Neural cell (in vitro differentiated cells): ENCODE measurements around the gene BCL6. TPM values are rescaled to one million over a fixed set of nuclear protein-coding genes. Genes with fewer than 3 reads are reported as not detected.

Experiments
- H2AFZ ChIP-seq: fragments of 200-600, 300-800 bp; sonication (generic), shearing (Covaris generic); 2 replicates; pipeline ENCODE4 v1.6.0; 2014; ENCODE audit warnings: low read depth, mild to moderate bottlenecking, antibody characterized with exemption, low read length, moderate library complexity
- H3F3A ChIP-seq: fragments of 200-600 bp; shearing (Covaris generic); 2 replicates; pipeline ENCODE4 v1.6.1; 2016; ENCODE audit warnings: mild to moderate bottlenecking, moderate library complexity, mixed read lengths, antibody characterized with exemption, low read length; ENCODE audit not compliant: insufficient read depth, poor library complexity, severe bottlenecking
- H3K27ac ChIP-seq: fragments of 200-600, 300-800 bp; sonication (generic), shearing (Covaris generic); 2 replicates; pipeline ENCODE4 v1.5.1; 2014; ENCODE audit warnings: mild to moderate bottlenecking, low read length, moderate library complexity
- H3K27me3 ChIP-seq: fragments of 300-800, 200-600 bp; sonication (generic), shearing (Covaris generic); 2 replicates; pipeline ENCODE4 v1.6.0; 2014; ENCODE audit warnings: mild to moderate bottlenecking, low read depth, low read length, moderate library complexity; ENCODE audit not compliant: insufficient read depth
- H3K36me3 ChIP-seq: fragments of 300-800, 200-600 bp; sonication (generic), shearing (Covaris generic); 2 replicates; pipeline ENCODE4 v1.5.1; 2014; ENCODE audit warnings: mild to moderate bottlenecking, antibody characterized with exemption, low read length, moderate library complexity; ENCODE audit not compliant: insufficient read depth
- H3K4me2 ChIP-seq: fragments of 300-800, 200-600 bp; sonication (generic), shearing (Covaris generic); 2 replicates; pipeline ENCODE4 v1.6.0; 2014; ENCODE audit warnings: mild to moderate bottlenecking, low read length
- H3K4me3 ChIP-seq: fragments of 300-800, 200-600 bp; sonication (generic), shearing (Covaris generic); 2 replicates; pipeline ENCODE4 v1.5.1; 2014; ENCODE audit warnings: mild to moderate bottlenecking, low read length, moderate library complexity
- H3K79me2 ChIP-seq: fragments of 200-600 bp; shearing (Covaris generic); replicated peaks from 2 replicates; pipeline ENCODE4 v1.6.0; 2014; ENCODE audit warnings: mild to moderate bottlenecking, low read length, moderate library complexity; ENCODE audit not compliant: insufficient read depth
- H3K9ac ChIP-seq: fragments of 300-800, 200-600 bp; sonication (generic), shearing (Covaris generic); 2 replicates; pipeline ENCODE4 v1.6.1; 2016; ENCODE audit warnings: mild to moderate bottlenecking, low read length, mixed read lengths
- H3K9me2 ChIP-seq: fragments of 200-600 bp; shearing (Covaris generic); 2 replicates; pipeline ENCODE4 v1.6.1; 2016; ENCODE audit warnings: mild to moderate bottlenecking, low read length, mixed read lengths; ENCODE audit not compliant: insufficient read depth
- H3K9me3 ChIP-seq: fragments of 200-600, 300-800 bp; sonication (generic), shearing (Covaris generic); 2 replicates; pipeline ENCODE4 v1.6.1; 2016; ENCODE audit warnings: mild to moderate bottlenecking, mixed run types, low read length, moderate library complexity, mixed read lengths
- H4K20me1 ChIP-seq: fragments of 200-600 bp; shearing (Covaris generic); 2 replicates; pipeline ENCODE4 v1.6.1; 2016; ENCODE audit warnings: mild to moderate bottlenecking, mixed run types; ENCODE audit not compliant: insufficient read depth
- EP300 ChIP-seq: fragments of 450-650 bp; conservative IDR thresholded peaks from 2 replicates; pipeline ENCODE4 v1.6.1; 2014; ENCODE audit warnings: antibody characterized with exemption, mild to moderate bottlenecking, moderate library complexity; ENCODE audit not compliant: poor library complexity, severe bottlenecking
- EZH2 ChIP-seq: fragments of 200-600, 300-800 bp; shearing (Covaris generic), sonication (generic); IDR thresholded peaks from 2 replicates; pipeline ENCODE4 v1.6.1; 2014; ENCODE audit warnings: antibody characterized with exemption, low read length, borderline replicate concordance, mild to moderate bottlenecking; ENCODE audit not compliant: insufficient read depth, poor library complexity, severe bottlenecking
- MXI1 ChIP-seq: fragments of 450-650 bp; conservative IDR thresholded peaks from 2 replicates; pipeline ENCODE4 v1.6.1; 2014; ENCODE audit warnings: antibody characterized with exemption, mild to moderate bottlenecking; ENCODE audit not compliant: poor library complexity, severe bottlenecking
- POLR2AphosphoS5 ChIP-seq: IDR thresholded peaks from 2 replicates; pipeline ENCODE4 v1.6.1; 2012
- RAD21 ChIP-seq: fragments of 450-650 bp; conservative IDR thresholded peaks from 2 replicates; pipeline ENCODE4 v1.6.1; 2014; ENCODE audit warnings: antibody characterized with exemption, mild to moderate bottlenecking, moderate library complexity
- SMC3 ChIP-seq: fragments of 450-650 bp; conservative IDR thresholded peaks from 2 replicates; pipeline ENCODE4 v1.6.1; 2014; ENCODE audit warnings: antibody characterized with exemption, mild to moderate bottlenecking, moderate library complexity; ENCODE audit not compliant: poor library complexity
- TAF1 ChIP-seq: IDR thresholded peaks from 2 replicates; pipeline ENCODE4 v1.6.1; 2012; ENCODE audit warnings: low read depth
- polyA plus RNA-seq: library from polyadenylated mRNA; depleted of rRNA; stranded (reverse); fragments of >200 nt; gene quantifications from 2 replicates; pipeline ENCODE4 v1.2.3, GENCODE V29; 2014
- TF ChIP-seq, protein P1 (sequence below): IDR thresholded peaks from 2 replicates; pipeline ENCODE4 v1.6.1; 2012; ENCODE audit warnings: borderline replicate concordance
- TF ChIP-seq, protein P2 (sequence below): fragments of 450-650 bp; IDR thresholded peaks from 2 replicates; pipeline ENCODE4 v1.5.1; 2014; ENCODE audit warnings: antibody characterized with exemption, mild to moderate bottlenecking, moderate library complexity; ENCODE audit not compliant: poor library complexity, severe bottlenecking

The BCL6 gene
- polyA plus RNA-seq, 1 donor from 2014 or later, result 5.2 TPM

DNA sequence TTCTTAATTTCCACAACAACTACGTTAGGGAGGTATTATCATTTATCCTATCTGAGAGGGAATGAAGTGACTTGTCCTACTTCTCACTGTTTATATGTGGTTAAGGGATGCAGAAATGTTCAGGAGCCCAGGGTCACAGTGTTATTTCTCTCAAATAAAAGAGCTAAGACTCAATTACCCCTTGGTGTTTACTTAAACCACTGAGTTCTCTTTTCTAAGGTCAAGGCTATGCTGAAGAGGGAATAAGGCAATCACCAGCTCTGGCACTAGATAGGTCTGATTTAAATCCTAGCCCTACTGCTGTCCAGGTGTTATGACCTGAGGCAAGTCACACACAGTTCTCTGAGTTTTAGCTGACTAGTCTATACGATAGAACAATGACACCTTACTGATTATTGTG lies 35.7 kb upstream of the BCL6 start:
- Histone ChIP-seq H3F3A (no peaks in the 10 kb centered on the region), H3K36me3 (no peaks in the 10 kb centered on the region), H3K27me3 (no peaks in the 10 kb centered on the region), H3K4me2 (no peak overlapping the region), H3K9me2 (no peaks in the 10 kb centered on the region), H3K9ac (no peak overlapping the region), H3K79me2 (no peaks in the 10 kb centered on the region), H4K20me1 (no peaks in the 10 kb centered on the region), H3K9me3 (no peaks in the 10 kb centered on the region), H3K27ac (no peak overlapping the region), H3K4me3 (no peak overlapping the region), H2AFZ (no peak overlapping the region)
- TF ChIP-seq POLR2AphosphoS5 (no peak), MXI1 (no peak), RAD21 (no peak), SMC3 (no peak), TAF1 (no peak), EP300 (no peak)
- TF ChIP-seq, protein P1, sequence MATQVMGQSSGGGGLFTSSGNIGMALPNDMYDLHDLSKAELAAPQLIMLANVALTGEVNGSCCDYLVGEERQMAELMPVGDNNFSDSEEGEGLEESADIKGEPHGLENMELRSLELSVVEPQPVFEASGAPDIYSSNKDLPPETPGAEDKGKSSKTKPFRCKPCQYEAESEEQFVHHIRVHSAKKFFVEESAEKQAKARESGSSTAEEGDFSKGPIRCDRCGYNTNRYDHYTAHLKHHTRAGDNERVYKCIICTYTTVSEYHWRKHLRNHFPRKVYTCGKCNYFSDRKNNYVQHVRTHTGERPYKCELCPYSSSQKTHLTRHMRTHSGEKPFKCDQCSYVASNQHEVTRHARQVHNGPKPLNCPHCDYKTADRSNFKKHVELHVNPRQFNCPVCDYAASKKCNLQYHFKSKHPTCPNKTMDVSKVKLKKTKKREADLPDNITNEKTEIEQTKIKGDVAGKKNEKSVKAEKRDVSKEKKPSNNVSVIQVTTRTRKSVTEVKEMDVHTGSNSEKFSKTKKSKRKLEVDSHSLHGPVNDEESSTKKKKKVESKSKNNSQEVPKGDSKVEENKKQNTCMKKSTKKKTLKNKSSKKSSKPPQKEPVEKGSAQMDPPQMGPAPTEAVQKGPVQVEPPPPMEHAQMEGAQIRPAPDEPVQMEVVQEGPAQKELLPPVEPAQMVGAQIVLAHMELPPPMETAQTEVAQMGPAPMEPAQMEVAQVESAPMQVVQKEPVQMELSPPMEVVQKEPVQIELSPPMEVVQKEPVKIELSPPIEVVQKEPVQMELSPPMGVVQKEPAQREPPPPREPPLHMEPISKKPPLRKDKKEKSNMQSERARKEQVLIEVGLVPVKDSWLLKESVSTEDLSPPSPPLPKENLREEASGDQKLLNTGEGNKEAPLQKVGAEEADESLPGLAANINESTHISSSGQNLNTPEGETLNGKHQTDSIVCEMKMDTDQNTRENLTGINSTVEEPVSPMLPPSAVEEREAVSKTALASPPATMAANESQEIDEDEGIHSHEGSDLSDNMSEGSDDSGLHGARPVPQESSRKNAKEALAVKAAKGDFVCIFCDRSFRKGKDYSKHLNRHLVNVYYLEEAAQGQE, result no peak
- TF ChIP-seq, protein P2, sequence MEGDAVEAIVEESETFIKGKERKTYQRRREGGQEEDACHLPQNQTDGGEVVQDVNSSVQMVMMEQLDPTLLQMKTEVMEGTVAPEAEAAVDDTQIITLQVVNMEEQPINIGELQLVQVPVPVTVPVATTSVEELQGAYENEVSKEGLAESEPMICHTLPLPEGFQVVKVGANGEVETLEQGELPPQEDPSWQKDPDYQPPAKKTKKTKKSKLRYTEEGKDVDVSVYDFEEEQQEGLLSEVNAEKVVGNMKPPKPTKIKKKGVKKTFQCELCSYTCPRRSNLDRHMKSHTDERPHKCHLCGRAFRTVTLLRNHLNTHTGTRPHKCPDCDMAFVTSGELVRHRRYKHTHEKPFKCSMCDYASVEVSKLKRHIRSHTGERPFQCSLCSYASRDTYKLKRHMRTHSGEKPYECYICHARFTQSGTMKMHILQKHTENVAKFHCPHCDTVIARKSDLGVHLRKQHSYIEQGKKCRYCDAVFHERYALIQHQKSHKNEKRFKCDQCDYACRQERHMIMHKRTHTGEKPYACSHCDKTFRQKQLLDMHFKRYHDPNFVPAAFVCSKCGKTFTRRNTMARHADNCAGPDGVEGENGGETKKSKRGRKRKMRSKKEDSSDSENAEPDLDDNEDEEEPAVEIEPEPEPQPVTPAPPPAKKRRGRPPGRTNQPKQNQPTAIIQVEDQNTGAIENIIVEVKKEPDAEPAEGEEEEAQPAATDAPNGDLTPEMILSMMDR, result no peak

DNA sequence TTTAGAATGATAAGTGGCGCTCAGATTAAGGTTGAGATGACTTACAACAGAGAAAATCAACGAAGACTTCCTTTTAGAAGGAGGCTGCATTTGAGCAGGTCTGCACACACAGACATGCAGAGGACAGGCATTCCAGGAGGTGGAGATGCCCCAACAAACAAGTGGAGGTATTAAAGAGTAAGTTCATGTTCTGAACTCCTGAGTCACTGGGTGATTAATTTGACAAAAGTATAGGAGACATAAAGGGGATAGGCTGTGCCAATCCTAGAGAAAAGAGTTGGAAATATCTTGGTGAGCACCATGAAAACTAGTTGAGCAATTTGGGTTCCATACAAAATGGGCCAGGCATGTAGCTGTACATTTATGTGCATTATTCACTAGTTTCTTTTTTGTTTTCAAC lies 33.5 kb upstream of the BCL6 start:
- Histone ChIP-seq H3K9me3 (no peaks in the 10 kb centered on the region), H3K9me2 (no peaks in the 10 kb centered on the region), H3K36me3 (no peaks in the 10 kb centered on the region), H3F3A (no peaks in the 10 kb centered on the region), H3K27ac (no peak overlapping the region), H3K9ac (no peak overlapping the region), H3K4me3 (no peak overlapping the region), H2AFZ (no peak overlapping the region), H3K27me3 (no peaks in the 10 kb centered on the region), H3K79me2 (no peaks in the 10 kb centered on the region), H3K4me2 (no peak overlapping the region), H4K20me1 (no peaks in the 10 kb centered on the region)
- TF ChIP-seq SMC3, result no peak
- TF ChIP-seq POLR2AphosphoS5, result no peak
- no peak for TF ChIP-seq MXI1
- TF ChIP-seq, protein P1, result no peak
- no peak for TF ChIP-seq EP300
- no peak for TF ChIP-seq TAF1
- TF ChIP-seq RAD21, result no peak
- no peak for TF ChIP-seq EZH2
- TF ChIP-seq, protein P2, result no peak
